T-cell (primary cell): Measurements from ENCODE around the gene PDIA3. TPM values are rescaled to one million over a fixed set of nuclear protein-coding genes. Genes with fewer than 3 reads are reported as not detected.
A peak's percentile ranks its signal among the peaks of the same experiment; 100 is the strongest.

ENCODE experiments used
- ATAC-seq, 4 experiments: fragments of 200-7000 bp in 3 of 4; fragments of 150-1000 bp in 1 of 4; cut with Tn5 transposase; replicated peaks in 1 of 4; 1 replicate in 3 of 4; 2 replicates in 1 of 4; pipeline ENCODE4 v1.10.0; 2021; ENCODE audit warnings: moderate library complexity in 3 of 4, mild to moderate bottlenecking in 2 of 4, moderate number of reproducible peaks in 1 of 4
- CTCF ChIA-PET, 2 donors: fragments of 300-600 bp; sonication (Branson Sonifier 250); formaldehyde crosslinking; loops; one replicate each; lab custom pipeline; 2022; ENCODE audit warnings: antibody characterized with exemption in 2 of 2; lab: Charles Lee
- POLR2A ChIA-PET, 2 donors: fragments of 300-600 bp; sonication (Branson Sonifier 250); formaldehyde crosslinking; loops; one replicate each; lab custom pipeline; 2022; ENCODE audit warnings: antibody characterized with exemption in 2 of 2; lab: Charles Lee
- DNase-seq, 35 experiments: peaks; one replicate each; pipeline versions ENCODE4 v3.0.0 to v3.0.0-alpha.2; 2013 to 2023
- H3K27ac ChIP-seq: one replicate; pipeline ENCODE4 v1.5.1; 2013; ENCODE audit warnings: low read length
- H3K27me3 ChIP-seq, 2 experiments: replicated peaks in 1 of 2; 1 replicate in 1 of 2; 2 replicates in 1 of 2; pipeline versions ENCODE4 v1.6.1 to v1.7.0; 2013; ENCODE audit warnings: low read length in 1 of 2, mixed read lengths in 1 of 2; ENCODE audit not compliant: control insufficient read depth in 2 of 2, insufficient read depth in 2 of 2; ENCODE audit errors: extremely low read depth in 1 of 2
- H3K36me3 ChIP-seq, 2 donors: 1 replicate in 1 of 2; 2 replicates in 1 of 2; pipeline versions ENCODE4 v1.6.1 to v1.7.0; 2013; ENCODE audit warnings: low read length in 1 of 2; ENCODE audit not compliant: control insufficient read depth in 2 of 2, insufficient read depth in 1 of 2; ENCODE audit errors: extremely low read depth in 1 of 2
- H3K4me1 ChIP-seq, 2 experiments: 1 replicate in 1 of 2; 2 replicates in 1 of 2; pipeline versions ENCODE4 v1.6.1 to v1.7.0; 2013; ENCODE audit warnings: low read length in 2 of 2, mixed read lengths in 1 of 2; ENCODE audit not compliant: insufficient read depth in 2 of 2, control insufficient read depth in 1 of 2; ENCODE audit errors: extremely low read depth in 1 of 2
- H3K4me3 ChIP-seq, 2 donors: 1 replicate in 1 of 2; 2 replicates in 1 of 2; pipeline versions ENCODE4 v1.5.1 to v1.7.0; 2013; ENCODE audit warnings: mild to moderate bottlenecking in 2 of 2, low read length in 1 of 2, moderate library complexity in 1 of 2; ENCODE audit not compliant: control insufficient read depth in 1 of 2; ENCODE audit errors: extremely low read depth in 1 of 2
- H3K9me3 ChIP-seq: 2 replicates; pipeline ENCODE4 v1.7.0; 2013
- H3K27ac Mint-ChIP-seq, 2 donors: one replicate each; pipeline ENCODE4 v1.8.0; 2020 to 2021; ENCODE audit warnings: mild to moderate bottlenecking in 2 of 2, mixed read lengths in 2 of 2
- H3K27me3 Mint-ChIP-seq, 2 donors: one replicate each; pipeline ENCODE4 v1.8.0; 2021 to 2022; ENCODE audit warnings: mixed read lengths in 2 of 2
- H3K36me3 Mint-ChIP-seq: one replicate; pipeline ENCODE4 v1.8.0; 2021; ENCODE audit warnings: mixed read lengths
- H3K4me1 Mint-ChIP-seq, 3 donors: one replicate each; pipeline ENCODE4 v1.8.0; 2020 to 2022; ENCODE audit warnings: mixed read lengths in 3 of 3, mild to moderate bottlenecking in 1 of 3
- H3K4me3 Mint-ChIP-seq, 3 donors: one replicate each; pipeline ENCODE4 v1.8.0; 2020 to 2022; ENCODE audit warnings: mild to moderate bottlenecking in 3 of 3, mixed read lengths in 3 of 3, moderate library complexity in 3 of 3
- H3K9me3 Mint-ChIP-seq, 3 donors: one replicate each; pipeline ENCODE4 v1.8.0; 2020 to 2022; ENCODE audit warnings: mixed read lengths in 3 of 3
- WGBS: methylation state at CpG from one replicate; pipeline ENCODE4 v1.1.5; 2013; ENCODE audit warnings: missing lambda C conversion rate; ENCODE audit not compliant: insufficient coverage; 5-methylcytosine and 5-hydroxymethylcytosine counted together
- total RNA-seq, 35 experiments: library from RNA in 6 of 35; stranded (reverse) in 6 of 35; fragments of 120-200 nt in 1 of 35; gene quantifications; one replicate each; pipeline versions ENCODE4 v1.2.1 to v1.2.4 and lab custom pipeline; 2013 to 2026

PDIA3 gene
- total RNA-seq, 5 donors from 2014 or later (not counting 1 experiment from before 2014, with no cell fraction given), result 151 to 231 (median 190) TPM

GRCh38 chr15:43775411-43775965 is 29.2 kb downstream of the PDIA3 start:
- Histone ChIP-seq H3K27me3 (no peaks in the 10 kb centered on the region), H3K27ac (peak overlapping the region; percentile 31), H3K4me3 (no peak overlapping the region), H3K9me3 (no peaks in the 10 kb centered on the region), H3K4me1 (peaks cover 3 to 22% of the 10 kb centered on the region in 2 experiments), H3K36me3 (peaks cover 0 to 28% of the 10 kb centered on the region in 2 donors)
- Mint-ChIP-seq H3K4me3 (peak overlapping the region; percentile 92 to 93 (median 93)), H3K4me1 (peaks cover 18 to 23% (median 18%) of the 10 kb centered on the region in 3 donors), H3K9me3 (no peaks in the 10 kb centered on the region), H3K27me3 (no peaks in the 10 kb centered on the region), H3K27ac (peak overlapping the region; percentile 61 to 74), H3K36me3 (peaks cover 11% of the 10 kb centered on the region)
- ChIA-PET CTCF (no interaction called here), POLR2A (interaction anchor here in 1 of 2 donors (0.6 kb wide), 1 partner anchor 47 kb away, joined by 3 read pairs; no protein-coding TSS in a partner anchor)
- no CpG with 5 or more reads among the region's 1 CpG for WGBS
- DNase-seq (peak in 1 of 35 experiments; percentile 20), ATAC-seq (no peak)

- Mint-ChIP-seq H3K36me3 (peaks cover 6% of the 10 kb centered on the region), H3K4me3 (peak overlapping the region; percentile 92 to 93 (median 93)), H3K27ac (peak overlapping the region; percentile 69 to 95), H3K4me1 (peaks cover 18 to 23% (median 18%) of the 10 kb centered on the region in 3 donors), H3K9me3 (no peaks in the 10 kb centered on the region), H3K27me3 (no peaks in the 10 kb centered on the region)
- no peaks in the 10 kb centered on the region for H3K27me3 ChIP-seq
- peaks cover 3 to 22% of the 10 kb centered on the region in 2 experiments for H3K4me1 ChIP-seq
- H3K36me3 ChIP-seq, result peaks cover 0 to 21% of the 10 kb centered on the region in 2 donors
- ChIA-PET POLR2A (interaction anchor here in 1 of 2 donors (0.6 kb wide), 1 partner anchor 29 kb away, joined by 4 read pairs; no protein-coding TSS in a partner anchor), CTCF (interaction anchor here (0.6 to 1.5 kb wide), 7 partner anchors 8 to 48 kb away, joined by 3 to 11 read pairs (median 5); partner anchors contain the start of genes HYPK (in 1 of the 2), MFAP1 (in 1 of the 2) and SERF2 (in 1 of the 2))
- H3K9me3 ChIP-seq, result no peaks in the 10 kb centered on the region
- no peak for ATAC-seq
- peak in 6 of 35 experiments; percentile 8 to 35 (median 10) for DNase-seq
- H3K27ac ChIP-seq, result peak overlapping the region; percentile 73
- peak overlapping the region; percentile 87 to 96 for H3K4me3 ChIP-seq
- 57% methylated on average over 25 of the region's 35 CpGs for WGBS
These were observed 30.0 kb downstream of the PDIA3 start for GRCh38 chr15:43776101-43776717.

- peaks cover 3% of the 10 kb centered on the region for H3K36me3 Mint-ChIP-seq
- no peaks in the 10 kb centered on the region for H3K27me3 Mint-ChIP-seq
- ChIA-PET POLR2A (interaction anchor here (0.6 to 1.0 kb wide), 3 partner anchors 22 to 48 kb away, joined by 3 to 9 read pairs (median 4); partner anchors contain the start of gene MFAP1 (in 1 of the 2)), CTCF (interaction anchor here (0.6 to 1.5 kb wide), 8 partner anchors 8 to 48 kb away, joined by 3 to 11 read pairs (median 5); partner anchors contain the start of genes HYPK (in 1 of the 2), MFAP1 (in 1 of the 2) and SERF2 (in 1 of the 2))
- Histone ChIP-seq H3K4me1 (peaks cover 3 to 22% of the 10 kb centered on the region in 2 experiments), H3K36me3 (peaks cover 0 to 15% of the 10 kb centered on the region in 2 donors), H3K27ac (peak within 1 kb of the TSS; percentile 73), H3K9me3 (no peaks in the 10 kb centered on the region), H3K4me3 (peak within 1 kb of the TSS; percentile 87 to 96), H3K27me3 (no peaks in the 10 kb centered on the region)
- peaks cover 18 to 23% (median 18%) of the 10 kb centered on the region in 3 donors for H3K4me1 Mint-ChIP-seq
- peak within 1 kb of the TSS; percentile 91 to 95 for H3K27ac Mint-ChIP-seq
- peak; percentile 84 to 89 (median 86) for ATAC-seq
- peak within 1 kb of the TSS; percentile 92 to 93 (median 93) for H3K4me3 Mint-ChIP-seq
- 4% methylated on average over 29 of the region's 41 CpGs for WGBS
- peak in 34 of 35 experiments; percentile 52 to 86 (median 71) for DNase-seq
- H3K9me3 Mint-ChIP-seq, result no peaks in the 10 kb centered on the region
These were observed 30.6 kb downstream of the PDIA3 start, which contains the start of gene ELL3 for GRCh38 chr15:43776718-43777266. Gene ELL3, minus strand, starts transcription at chr15:43776966. Its CDS starts 65 bp downstream, at chr15:43776901.

GRCh38 chr15:43777267-43777914 is 31.2 kb downstream of the PDIA3 start:
- H3K27ac Mint-ChIP-seq, result peak overlapping the region; percentile 91 to 95
- H3K27me3 Mint-ChIP-seq, result no peaks in the 10 kb centered on the region
- no peaks in the 10 kb centered on the region for H3K9me3 ChIP-seq
- no peaks in the 10 kb centered on the region for H3K27me3 ChIP-seq
- peak overlapping the region; percentile 92 to 93 (median 93) for H3K4me3 Mint-ChIP-seq
- H3K4me3 ChIP-seq, result peak overlapping the region; percentile 87 to 96
- POLR2A ChIA-PET, result interaction anchor here (0.6 to 1.0 kb wide), 2 partner anchors 22 to 47 kb away, joined by 3 to 9 read pairs; partner anchors contain the start of gene MFAP1 (in 1 of the 2)
- DNase-seq (peak; percentile 67 to 91 (median 79)), ATAC-seq (peak; percentile 81 to 85 (median 84))
- CTCF ChIA-PET, result interaction anchor here (0.6 to 1.5 kb wide), 8 partner anchors 9 to 47 kb away, joined by 3 to 11 read pairs (median 5); partner anchors contain the start of genes HYPK (in 1 of the 2), MFAP1 (in 1 of the 2) and SERF2 (in 1 of the 2)
- peaks cover 18 to 23% (median 18%) of the 10 kb centered on the region in 3 donors for H3K4me1 Mint-ChIP-seq
- no peaks in the 10 kb centered on the region for H3K9me3 Mint-ChIP-seq
- H3K4me1 ChIP-seq, result peaks cover 3 to 22% of the 10 kb centered on the region in 2 experiments
- H3K27ac ChIP-seq, result peak overlapping the region; percentile 73
- peaks cover 0 to 9% of the 10 kb centered on the region in 2 donors for H3K36me3 ChIP-seq
- no peaks in the 10 kb centered on the region for H3K36me3 Mint-ChIP-seq
- WGBS, result under 1% methylated on average over 31 of the region's 31 CpGs

- Histone ChIP-seq H3K36me3 (no peaks in the 10 kb centered on the region), H3K4me3 (no peak overlapping the region), H3K9me3 (no peaks in the 10 kb centered on the region), H3K27me3 (no peaks in the 10 kb centered on the region), H3K4me1 (peaks cover 3 to 22% of the 10 kb centered on the region in 2 experiments), H3K27ac (no peak overlapping the region)
- H3K4me3 Mint-ChIP-seq, result peak overlapping the region in 1 of 3 donors; percentile 22
- H3K27me3 Mint-ChIP-seq, result no peaks in the 10 kb centered on the region
- H3K27ac Mint-ChIP-seq, result peak overlapping the region; percentile 11 to 33
- 55% methylated on average over 1 of the region's 1 CpG for WGBS
- no peak for DNase-seq
- H3K4me1 Mint-ChIP-seq, result peaks cover 18 to 23% (median 18%) of the 10 kb centered on the region in 3 donors
- ATAC-seq, result no peak
- no peaks in the 10 kb centered on the region for H3K36me3 Mint-ChIP-seq
- no peaks in the 10 kb centered on the region for H3K9me3 Mint-ChIP-seq
- ChIA-PET POLR2A (no interaction called here), CTCF (interaction anchor here in 1 of 2 donors (0.7 kb wide), 1 partner anchor 9 kb away, joined by 7 read pairs; no protein-coding TSS in a partner anchor)
These were observed 32.8 kb downstream of the PDIA3 start for GRCh38 chr15:43779016-43779415.
